OCI-LY7 (cell line): ENCODE results near the gene DAP. TPM values are rescaled to one million over a fixed set of nuclear protein-coding genes. Genes with fewer than 3 reads are reported as not detected.

Experiments
- BruUV-seq: library from RNA; stranded (reverse); fragments of 400-500 nt; replicated peaks from 2 replicates; lab custom pipeline; 2021; lab: Mats Ljungman, UMichigan
- CTCF ChIA-PET: fragments of 300-600 bp; sonication (Branson Sonifier 250); formaldehyde crosslinking; loops from one replicate; lab custom pipeline; 2022; ENCODE audit warnings: antibody characterized with exemption; ENCODE audit not compliant: unreplicated experiment; lab: Charles Lee
- POLR2A ChIA-PET: fragments of 300-600 bp; sonication (Branson Sonifier 250); formaldehyde crosslinking; loops from one replicate; lab custom pipeline; 2022; ENCODE audit warnings: antibody characterized with exemption; lab: Charles Lee
- DNase-seq: peaks from one replicate; pipeline ENCODE4 v3.0.0-alpha.2; 2015; ENCODE audit warnings: low spot score
- H2AFZ ChIP-seq: fragments of 200-600 bp; sonication (generic), shearing (Covaris generic); 2 replicates; pipeline ENCODE4 v1.6.1; 2014; ENCODE audit warnings: mild to moderate bottlenecking, antibody characterized with exemption, low read length, moderate library complexity
- H3K27ac ChIP-seq: fragments of 200-600 bp; sonication (generic); 2 replicates; pipeline ENCODE4 v1.5.1; 2014; ENCODE audit warnings: mixed run types, low read depth, mild to moderate bottlenecking, moderate library complexity, low read length, inconsistent platforms; ENCODE audit not compliant: poor library complexity, severe bottlenecking
- H3K36me3 ChIP-seq: fragments of 200-600 bp; sonication (generic); 2 replicates; pipeline ENCODE4 v1.6.1; 2014; ENCODE audit warnings: mild to moderate bottlenecking, antibody characterized with exemption, low read length, moderate library complexity, mixed read lengths; ENCODE audit not compliant: insufficient read depth
- H3K4me1 ChIP-seq: fragments of 200-600 bp; sonication (generic); 2 replicates; pipeline ENCODE4 v1.5.1; 2014; ENCODE audit warnings: mild to moderate bottlenecking, low read length; ENCODE audit not compliant: insufficient read depth, poor library complexity, severe bottlenecking
- H3K4me2 ChIP-seq: fragments of 200-600 bp; sonication (generic); 2 replicates; pipeline ENCODE4 v1.6.1; 2014; ENCODE audit warnings: mild to moderate bottlenecking, low read length
- H3K4me3 ChIP-seq: fragments of 200-600 bp; sonication (generic); 2 replicates; pipeline ENCODE4 v1.5.1; 2014; ENCODE audit warnings: mild to moderate bottlenecking, low read depth, low read length; ENCODE audit not compliant: poor library complexity, severe bottlenecking
- H3K79me2 ChIP-seq: fragments of 200-600 bp; sonication (generic); 2 replicates; pipeline ENCODE4 v1.6.1; 2016; ENCODE audit warnings: low read depth, mild to moderate bottlenecking, low read length, moderate library complexity, mixed read lengths; ENCODE audit not compliant: insufficient read depth
- H3K9me2 ChIP-seq: fragments of 200-600 bp; sonication (generic); 2 replicates; pipeline ENCODE4 v1.6.1; 2016; ENCODE audit warnings: mild to moderate bottlenecking, low read length, mixed read lengths; ENCODE audit not compliant: insufficient read depth
- H3K9me3 ChIP-seq: fragments of 200-600 bp; sonication (generic); 2 replicates; pipeline ENCODE4 v1.6.1; 2014; ENCODE audit warnings: mild to moderate bottlenecking, mixed run types, low read length, mixed read lengths
- H4K20me1 ChIP-seq: fragments of 200-600 bp; sonication (generic); 2 replicates; pipeline ENCODE4 v1.6.1; 2014; ENCODE audit warnings: mild to moderate bottlenecking, antibody characterized with exemption, low read length, moderate library complexity, mixed read lengths; ENCODE audit not compliant: insufficient read depth
- EZH2phosphoT487 ChIP-seq: fragments of 200-600 bp; sonication (generic); IDR thresholded peaks from 2 replicates; pipeline ENCODE4 v1.6.1; 2018; ENCODE audit warnings: low read depth, borderline replicate concordance, mild to moderate bottlenecking, mixed run types, antibody characterized with exemption, low read length, moderate library complexity, mixed read lengths
- intact Hi-C: fragments of 100-400 bp; cut with micrococcal nuclease; formaldehyde crosslinking; loops from one replicate; pipeline ENCODE4 v1.10.0; 2022; ENCODE audit not compliant: unreplicated experiment
- total RNA-seq, 2 experiments: library from RNA; depleted of rRNA in 1 of 2; stranded (reverse); fragments of >200 nt in 1 of 2; shearing (Covaris generic) in 1 of 2; gene quantifications; 2 replicates each; pipeline ENCODE4 v1.2.3, GENCODE V29; 2014 to 2022
- TF ChIP-seq, protein P1 (sequence below): fragments of 200-600 bp; sonication (generic); conservative IDR thresholded peaks from 2 replicates; pipeline ENCODE4 v1.5.1; 2014; ENCODE audit warnings: mild to moderate bottlenecking, antibody characterized with exemption, low read length, moderate library complexity, mixed read lengths

DAP gene
- total RNA-seq, 2 experiments from 2014 or later = 21.5 to 96.1 TPM

DNA sequence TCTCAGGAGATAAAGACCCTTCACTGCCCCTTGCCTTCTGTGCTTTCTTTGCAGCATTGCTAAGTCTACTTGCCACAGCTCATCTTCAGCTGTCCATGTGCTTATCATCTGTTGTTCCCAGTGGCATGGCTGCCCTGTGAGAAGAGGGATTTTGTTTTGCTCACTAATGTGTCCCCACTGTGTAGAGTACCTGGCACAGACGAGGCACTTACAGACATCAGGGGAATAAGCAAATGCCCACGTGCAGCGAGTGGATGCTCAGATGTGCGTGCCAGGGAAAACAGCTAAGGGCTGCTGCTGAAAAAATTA lies 31.0 kb downstream of the DAP start:
- Histone ChIP-seq H3K27ac (no peak overlapping the region), H3K4me1 (peaks cover 6% of the 10 kb centered on the region), H3K4me3 (no peak overlapping the region), H3K79me2 (no peaks in the 10 kb centered on the region), H3K9me2 (no peaks in the 10 kb centered on the region), H3K4me2 (no peak overlapping the region), H4K20me1 (no peaks in the 10 kb centered on the region), H3K36me3 (peaks cover 44% of the 10 kb centered on the region), H3K9me3 (no peaks in the 10 kb centered on the region), H2AFZ (no peak overlapping the region)
- BruUV-seq = no TSS peak
- intact Hi-C loops = no loop called here
- no peak for DNase-seq
- no peak for TF ChIP-seq EZH2phosphoT487
- TF ChIP-seq, protein P1, sequence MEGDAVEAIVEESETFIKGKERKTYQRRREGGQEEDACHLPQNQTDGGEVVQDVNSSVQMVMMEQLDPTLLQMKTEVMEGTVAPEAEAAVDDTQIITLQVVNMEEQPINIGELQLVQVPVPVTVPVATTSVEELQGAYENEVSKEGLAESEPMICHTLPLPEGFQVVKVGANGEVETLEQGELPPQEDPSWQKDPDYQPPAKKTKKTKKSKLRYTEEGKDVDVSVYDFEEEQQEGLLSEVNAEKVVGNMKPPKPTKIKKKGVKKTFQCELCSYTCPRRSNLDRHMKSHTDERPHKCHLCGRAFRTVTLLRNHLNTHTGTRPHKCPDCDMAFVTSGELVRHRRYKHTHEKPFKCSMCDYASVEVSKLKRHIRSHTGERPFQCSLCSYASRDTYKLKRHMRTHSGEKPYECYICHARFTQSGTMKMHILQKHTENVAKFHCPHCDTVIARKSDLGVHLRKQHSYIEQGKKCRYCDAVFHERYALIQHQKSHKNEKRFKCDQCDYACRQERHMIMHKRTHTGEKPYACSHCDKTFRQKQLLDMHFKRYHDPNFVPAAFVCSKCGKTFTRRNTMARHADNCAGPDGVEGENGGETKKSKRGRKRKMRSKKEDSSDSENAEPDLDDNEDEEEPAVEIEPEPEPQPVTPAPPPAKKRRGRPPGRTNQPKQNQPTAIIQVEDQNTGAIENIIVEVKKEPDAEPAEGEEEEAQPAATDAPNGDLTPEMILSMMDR = no peak
- POLR2A ChIA-PET = interaction anchor here (0.8 kb wide), 1 partner anchor 10 kb away, joined by 3 read pairs; no protein-coding TSS in a partner anchor
- CTCF ChIA-PET = no interaction called here

DNA sequence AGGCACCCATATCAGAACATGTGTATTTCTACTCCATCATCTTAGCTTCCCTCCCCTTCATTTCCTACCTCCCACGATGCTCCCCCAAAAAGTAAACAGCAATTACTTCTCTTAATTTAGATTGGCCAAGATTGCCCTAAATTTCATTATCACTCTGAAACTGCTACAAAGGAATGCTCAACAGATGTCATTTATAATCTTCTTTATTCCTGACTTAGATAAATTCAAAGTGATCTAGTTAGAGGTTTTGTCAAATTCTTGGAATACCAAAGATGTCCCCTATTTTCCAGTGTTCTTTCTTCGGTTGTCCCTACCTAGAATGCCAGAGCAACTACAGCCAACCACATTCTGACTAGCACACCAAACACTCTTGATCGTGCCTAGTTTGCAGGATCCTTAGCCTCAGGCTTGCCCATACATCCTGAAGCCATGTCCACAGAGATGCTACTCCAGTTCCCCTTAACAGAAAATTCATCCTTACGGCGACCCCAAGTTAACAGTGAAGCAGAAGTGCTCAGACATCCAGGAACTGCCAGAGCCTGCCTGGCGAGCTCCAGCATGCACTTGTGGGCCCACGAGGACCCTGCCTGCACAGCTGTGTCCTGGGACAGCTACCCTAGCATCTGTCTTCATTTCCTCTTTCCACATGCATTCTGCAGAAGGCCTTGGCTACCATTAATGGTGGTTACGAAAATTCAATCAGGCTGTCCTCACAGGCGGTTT lies 31.6 kb downstream of the DAP start:
- TF ChIP-seq, protein P1 = no peak
- TF ChIP-seq EZH2phosphoT487 = no peak
- Histone ChIP-seq H3K36me3 (peaks cover 42% of the 10 kb centered on the region), H3K27ac (no peak overlapping the region), H3K9me2 (no peaks in the 10 kb centered on the region), H3K4me2 (no peak overlapping the region), H3K4me3 (no peak overlapping the region), H3K4me1 (peaks cover 6% of the 10 kb centered on the region), H3K79me2 (no peaks in the 10 kb centered on the region), H2AFZ (no peak overlapping the region), H3K9me3 (no peaks in the 10 kb centered on the region), H4K20me1 (no peaks in the 10 kb centered on the region)
- CTCF ChIA-PET = no interaction called here
- intact Hi-C loops = no loop called here
- POLR2A ChIA-PET = interaction anchor here (0.6 to 0.8 kb wide), 2 partner anchors 11 to 520 kb away, joined by 3 to 5 read pairs; no protein-coding TSS in a partner anchor
- BruUV-seq = no TSS peak
- DNase-seq = peak; percentile 41

DNA sequence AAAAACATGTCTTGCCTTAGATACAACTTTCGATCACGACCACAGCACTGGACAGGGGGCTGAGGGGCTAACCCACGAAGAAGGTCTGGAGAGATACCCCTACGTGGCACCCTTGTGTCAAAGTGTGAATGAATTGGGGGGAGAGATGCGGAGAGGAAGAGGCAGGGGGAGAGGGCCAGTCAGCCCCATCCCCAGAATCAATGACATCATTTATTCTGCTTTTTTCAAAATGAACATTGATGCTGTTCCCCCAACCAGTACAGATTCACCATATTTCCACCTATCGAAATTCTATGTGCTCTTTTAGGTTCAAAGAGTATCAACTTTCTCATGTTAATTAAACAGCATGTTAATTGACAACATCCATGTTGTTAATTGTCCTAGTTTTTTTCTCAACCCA lies 32.4 kb downstream of the DAP start:
- Histone ChIP-seq H3K4me1 (peaks cover 6% of the 10 kb centered on the region), H3K9me2 (no peaks in the 10 kb centered on the region), H2AFZ (no peak overlapping the region), H3K79me2 (no peaks in the 10 kb centered on the region), H3K4me3 (no peak overlapping the region), H3K4me2 (no peak overlapping the region), H3K9me3 (no peaks in the 10 kb centered on the region), H4K20me1 (no peaks in the 10 kb centered on the region), H3K27ac (no peak overlapping the region), H3K36me3 (peaks cover 34% of the 10 kb centered on the region)
- intact Hi-C loops = no loop called here
- no peak for DNase-seq
- ChIA-PET CTCF (no interaction called here), POLR2A (interaction anchor here (0.6 kb wide), 1 partner anchor 520 kb away, joined by 5 read pairs; no protein-coding TSS in a partner anchor)
- no TSS peak for BruUV-seq
- TF ChIP-seq, protein P1 = no peak
- no peak for TF ChIP-seq EZH2phosphoT487
